ENCODE results near the gene OR6S1.

The OR6S1 gene

GRCh38 chr14:20659336-20659735, 17.8 kb upstream of the OR6S1 start:
- TF ChIP-seq CTCF (IDR thresholded peaks at IDR 0.05; ENCODE audit: control insufficient read depth, extremely low read depth, insufficient read depth): no peak
- DNase-seq (ENCODE audit: low read depth): no peak

GRCh38 chr14:20658246-20658645, 16.8 kb upstream of the OR6S1 start:
- H3K4me3 ChIP-seq (ENCODE audit: low read depth, low read length): peak overlapping the region; percentile 32
- TF ChIP-seq CTCF (IDR thresholded peaks at IDR 0.05; ENCODE audit: control insufficient read depth, extremely low read depth, insufficient read depth): no peak
- no peak for DNase-seq (ENCODE audit: low read depth)

More at GRCh38 chr14:20659336-20659735, 17.8 kb upstream of the OR6S1 start:
- H3K4me3 ChIP-seq (ENCODE audit: low read depth, low read length): no peak overlapping the region

- H3K4me3 ChIP-seq (ENCODE audit: low read depth, low read length): peak overlapping the region; percentile 32
- DNase-seq (ENCODE audit: low read depth): peak; percentile 74
- peak; percentile 69 for TF ChIP-seq CTCF (IDR thresholded peaks at IDR 0.05; ENCODE audit: control insufficient read depth, extremely low read depth, insufficient read depth)
Measured at GRCh38 chr14:20657216-20658211, 16.0 kb upstream of the OR6S1 start.

- H3K4me3 ChIP-seq (ENCODE audit: low read depth, low read length): no peak overlapping the region
- DNase-seq (ENCODE audit: low read depth): no peak
- TF ChIP-seq CTCF (IDR thresholded peaks at IDR 0.05; ENCODE audit: control insufficient read depth, extremely low read depth, insufficient read depth): no peak
Measured at GRCh38 chr14:20656274-20656673, 14.8 kb upstream of the OR6S1 start.

- no peak for DNase-seq (ENCODE audit: low read depth)
- no peak for TF ChIP-seq CTCF (IDR thresholded peaks at IDR 0.05; ENCODE audit: control insufficient read depth, extremely low read depth, insufficient read depth)
- no peak overlapping the region for H3K4me3 ChIP-seq (ENCODE audit: low read depth, low read length)
Measured at GRCh38 chr14:20655851-20656250, 14.4 kb upstream of the OR6S1 start.

GRCh38 chr14:20652996-20653975, 11.8 kb upstream of the OR6S1 start:
- no peak for TF ChIP-seq CTCF (IDR thresholded peaks at IDR 0.05; ENCODE audit: control insufficient read depth, extremely low read depth, insufficient read depth)
- peak; percentile 81 for DNase-seq (ENCODE audit: low read depth)
- H3K4me3 ChIP-seq (ENCODE audit: low read depth, low read length): peak overlapping the region; percentile 59

All from LNCaP clone FGC (cell line).